Measurements from ENCODE around the gene NCR3LG1. TPM values are rescaled to one million over a fixed set of nuclear protein-coding genes. Genes with fewer than 3 reads are reported as not detected.

Gene NCR3LG1
- total and polyA plus RNA-seq, 2 of the 8 experiments (the other 6 are each of a cell fraction or from before 2014, with no cell fraction given) = 0.68 to 1.9 TPM

- no peak for TF ChIP-seq EP300 (IDR thresholded peaks at IDR 0.05; ENCODE audit: borderline replicate concordance in 1 of 2, low read depth in 2 of 2, low read length in 2 of 2)
- TF ChIP-seq KDM1A (IDR thresholded peaks at IDR 0.05; ENCODE audit: borderline replicate concordance, low read length) = no peak
- TF ChIP-seq HDAC6 (IDR thresholded peaks at IDR 0.05; ENCODE audit: low read depth, low read length) = no peak
- no peak for TF ChIP-seq SIX5 (IDR thresholded peaks at IDR 0.05; ENCODE audit: low read depth, low read length)
- TF ChIP-seq RXRA (IDR thresholded peaks at IDR 0.05; ENCODE audit: insufficient read depth, low read depth, low read length) = no peak
- no peak for TF ChIP-seq CTBP2 (IDR thresholded peaks at IDR 0.05; ENCODE audit: borderline replicate concordance, insufficient read depth, insufficient read length, low read length)
- no peak for TF ChIP-seq NRF1 (IDR thresholded peaks at IDR 0.05; ENCODE audit: low read depth, low read length)
- no peak for TF ChIP-seq CEBPB (IDR thresholded peaks at IDR 0.05; ENCODE audit: low read depth, low read length)
Measured at GRCh38 chr11:17381156-17381555, 29.6 kb downstream of the NCR3LG1 start (continued).

Measured in H1 (cell line).